HG02852 (cell line): ENCODE data around the gene GPRASP2.

ENCODE experiments used
- ATAC-seq: cut with Tn5 transposase; IDR thresholded peaks from one replicate; pipeline ENCODE4 v1.9.1; 2021; ENCODE audit warnings: mild to moderate bottlenecking, moderate library complexity; ENCODE audit not compliant: unreplicated experiment

GPRASP2 gene

DNA sequence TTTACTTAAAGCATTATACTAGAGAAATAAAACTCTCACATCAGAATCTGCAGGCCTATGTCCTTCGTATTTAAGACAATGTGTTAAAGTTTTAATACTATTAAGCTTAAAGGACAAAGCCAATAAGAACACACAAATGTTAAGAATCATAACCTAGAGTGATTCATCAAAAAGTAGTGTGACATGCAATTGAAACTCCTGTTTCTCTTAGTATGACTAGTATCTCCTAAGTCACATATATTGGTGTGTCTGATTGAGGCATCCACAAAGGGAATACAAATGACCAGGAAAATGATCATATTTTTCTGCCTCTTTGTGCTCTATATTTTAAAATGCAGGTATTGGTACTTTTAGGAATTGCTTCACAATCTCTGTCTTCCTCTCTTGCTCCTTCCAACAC is 32.1 kb downstream of the GPRASP2 start:
- no peak for ATAC-seq

DNA sequence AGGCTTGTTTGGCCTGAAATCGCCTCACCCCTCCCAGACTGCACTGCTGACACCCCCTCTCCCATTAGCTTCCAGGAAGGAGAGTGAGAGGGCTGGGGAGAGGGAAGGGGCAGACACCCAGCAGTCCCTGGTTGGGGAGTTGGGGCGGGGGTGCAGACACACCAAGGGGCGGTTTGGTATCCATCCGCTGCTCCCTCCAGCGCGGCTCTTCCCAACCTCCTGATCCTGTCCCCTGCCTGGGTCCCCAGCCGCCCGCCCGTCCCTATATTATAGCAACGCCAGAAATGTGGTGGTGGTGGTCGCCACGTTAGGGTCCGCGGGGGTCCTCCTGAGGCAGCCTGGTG is 33.2 kb downstream of the GPRASP2 start:
- ATAC-seq: no peak

DNA sequence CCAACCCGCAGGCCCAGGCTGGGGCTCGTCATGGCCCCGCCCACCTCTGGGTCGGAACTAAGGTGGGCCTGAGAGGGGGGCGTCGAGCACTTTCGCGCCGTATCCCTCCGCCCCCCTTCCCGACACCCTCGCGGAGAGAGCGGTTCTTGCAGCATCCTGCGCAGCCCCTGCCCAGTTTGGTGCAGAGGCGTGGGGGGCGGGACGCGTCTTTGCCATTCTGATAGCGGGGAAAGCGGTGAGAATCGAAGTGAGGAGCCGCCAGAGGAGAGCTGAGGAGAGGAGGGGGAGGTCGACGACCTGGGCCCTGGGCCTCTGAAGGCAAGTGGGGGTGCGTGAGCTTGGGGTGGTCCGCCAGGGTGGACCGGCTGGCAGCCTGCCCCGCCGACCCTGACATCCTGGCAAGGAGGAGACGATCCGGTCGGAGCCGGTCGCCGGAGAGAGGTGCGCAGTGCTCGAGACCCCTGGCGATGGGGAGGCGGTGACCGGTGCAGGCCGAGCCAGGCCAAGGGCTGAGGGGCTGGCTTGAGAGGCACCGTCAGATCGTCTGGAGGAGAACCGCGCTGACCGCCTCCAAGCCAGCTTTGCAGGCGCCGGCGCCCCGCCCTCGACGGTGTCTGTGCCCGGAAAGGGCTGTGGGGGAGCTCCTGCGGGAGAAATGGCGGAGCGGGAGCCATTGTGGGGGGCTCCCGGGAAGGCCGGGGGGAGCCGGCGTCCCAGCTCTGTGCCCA is 33.8 kb downstream of the GPRASP2 start:
- no peak for ATAC-seq

DNA sequence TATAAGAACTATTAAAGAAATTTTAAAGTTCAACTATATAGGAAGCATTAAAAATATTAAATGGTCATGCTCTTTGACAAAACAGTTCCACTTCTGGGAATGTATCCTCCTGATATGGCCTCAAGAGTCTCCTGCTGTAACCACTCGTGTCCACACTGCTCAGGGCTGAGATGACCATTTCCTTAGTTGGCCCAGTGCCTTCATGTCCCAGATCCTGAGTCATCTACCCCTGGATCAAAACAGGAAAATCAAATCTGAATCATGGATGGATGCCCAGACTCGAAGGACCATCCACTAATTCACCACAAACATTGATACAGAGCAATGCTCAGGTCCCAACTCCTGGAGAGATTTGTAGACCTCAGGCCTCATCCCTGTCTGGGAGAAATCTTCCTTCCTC is 53.0 kb downstream of the GPRASP2 start:
- no peak for ATAC-seq

DNA sequence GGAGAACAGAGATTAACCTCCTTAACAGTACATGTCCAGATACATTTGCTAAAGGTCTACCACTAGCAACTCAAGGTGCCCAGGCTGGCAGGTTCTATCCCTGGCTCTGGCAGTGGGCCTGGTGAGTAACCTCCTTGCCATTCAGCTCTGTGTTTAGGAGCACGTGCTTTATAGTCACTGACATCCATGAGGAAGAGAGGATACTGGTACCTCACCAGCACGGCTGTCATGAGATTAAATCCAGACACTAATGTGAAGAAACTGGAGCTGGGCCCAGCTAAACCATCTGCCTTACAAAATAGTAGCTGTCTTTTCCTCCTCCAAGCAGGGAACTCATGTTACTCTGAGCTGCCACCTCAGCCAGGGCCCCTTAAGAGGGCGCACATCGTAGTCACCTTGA is 53.6 kb downstream of the GPRASP2 start:
- no peak for ATAC-seq

DNA sequence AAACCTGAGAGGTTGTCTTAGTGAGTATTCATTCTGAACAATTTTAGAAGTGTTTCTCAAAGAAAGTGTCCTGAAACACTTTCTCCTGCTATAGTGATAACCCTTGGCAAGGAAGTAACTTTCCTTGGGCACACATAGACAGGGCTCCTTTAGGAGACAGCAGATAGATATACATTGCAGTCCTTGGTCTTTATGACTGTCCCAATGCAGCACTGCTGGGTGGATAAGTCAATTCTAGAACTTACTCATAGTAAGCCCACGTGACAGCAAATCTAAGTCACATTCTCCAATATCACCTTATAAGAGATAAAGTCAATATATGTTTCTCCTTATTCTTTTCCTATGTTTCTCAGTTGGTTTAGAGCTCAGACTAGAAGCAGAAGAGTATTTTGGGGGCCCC is 55.0 kb downstream of the GPRASP2 start:
- no peak for ATAC-seq
